H1 (cell line): ENCODE data around the gene NXPH3. TPM values are rescaled to one million over a fixed set of nuclear protein-coding genes. Genes with fewer than 3 reads are reported as not detected.

Experiments used
- EP300 ChIP-seq, 2 experiments: IDR thresholded peaks; 1 replicate in 1 of 2; 2 replicates in 1 of 2; pipeline ENCODE4 v1.6.1; 2011 to 2012; ENCODE audit warnings: low read depth in 2 of 2, low read length in 2 of 2, mild to moderate bottlenecking in 2 of 2, borderline replicate concordance in 1 of 2, inconsistent platforms in 1 of 2, moderate library complexity in 1 of 2
- FOSL1 ChIP-seq: IDR thresholded peaks from 2 replicates; pipeline ENCODE4 v1.6.1; 2011; ENCODE audit warnings: mild to moderate bottlenecking, low read depth, low read length, moderate library complexity; ENCODE audit not compliant: insufficient read depth
- SIN3A ChIP-seq, 2 experiments: IDR thresholded peaks in 1 of 2; conservative IDR thresholded peaks in 1 of 2; 2 replicates each; pipeline ENCODE4 v1.6.1; 2011 to 2012; ENCODE audit warnings: low read length in 2 of 2, improper control_type of control experiment in 1 of 2, low read depth in 1 of 2, mild to moderate bottlenecking in 1 of 2
- TEAD4 ChIP-seq: IDR thresholded peaks from 2 replicates; pipeline ENCODE4 v1.6.1; 2012; ENCODE audit warnings: low read depth, low read length, inconsistent platforms, mixed read lengths
- polyA plus RNA-seq, 7 experiments: library from polyadenylated mRNA; depleted of rRNA in 3 of 7; stranded (reverse) in 5 of 7; unstranded in 2 of 7; fragments of >200 nt in 5 of 7; fragments of 200-250 nt in 2 of 7; gene quantifications; 1 replicate in 5 of 7; 2 replicates in 1 of 7; 4 replicates in 1 of 7; pipeline versions ENCODE4 v1.2.1 to v1.2.3, GENCODE V29; 2011 to 2013; ENCODE audit warnings: missing spikeins in 2 of 7, mixed read lengths in 2 of 7
- total RNA-seq: library from RNA; stranded (reverse); fragmentation: NEBNext Ultra II Directional; extraction: Animal tissue kit (Norgen Biotek cat#: 25700); gene quantifications from 2 replicates; pipeline ENCODE4 v1.2.1, GENCODE V29; 2021

NXPH3 gene
- total and polyA plus RNA-seq, 2 of the 8 experiments (the other 6 are each of a cell fraction or from before 2014, with no cell fraction given): 2.5 to 3.7 TPM

DNA sequence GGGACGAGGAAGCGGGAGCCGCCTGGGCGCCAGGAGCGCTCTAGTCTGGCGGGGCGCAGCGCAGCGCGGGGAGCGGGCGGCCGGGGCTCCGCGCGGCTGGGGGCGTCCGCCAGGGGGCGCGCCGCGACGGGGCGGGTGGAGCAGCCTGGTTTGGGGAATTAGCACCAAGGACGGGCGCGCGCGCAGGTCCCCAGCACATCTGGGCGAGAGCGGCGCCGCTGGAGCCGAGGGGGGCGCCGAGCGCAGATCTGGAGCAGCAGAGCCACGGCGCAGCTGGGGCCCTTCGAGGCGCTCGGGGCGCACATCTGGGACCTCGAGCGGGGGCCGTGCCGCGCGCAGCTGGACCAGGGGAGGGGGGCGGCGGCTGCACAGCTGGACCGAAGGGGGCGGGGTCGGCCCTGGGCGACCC lies at the start of gene NXPH3 (continued):
- no peak for TF ChIP-seq EP300 (IDR thresholded peaks at IDR 0.05; ENCODE audit: borderline replicate concordance in 1 of 2, low read depth in 2 of 2, low read length in 2 of 2)
- peak; percentile 3; the same call in 1 of the 2 replicates for TF ChIP-seq TEAD4
- 0 out of 2 replicates have a peak, but pooled peaks have one; percentile 5 for TF ChIP-seq FOSL1
- TF ChIP-seq SIN3A (conservative IDR thresholded peaks at IDR 0.05 in 1 of 2, IDR thresholded peaks at IDR 0.05 in 1 of 2; ENCODE audit: low read depth in 1 of 2, low read length in 2 of 2): 0 out of 4 replicates have a peak, but pooled peaks of 1 of the 2 experiments have one; percentile 25
